Osteocyte (in vitro differentiated cells): ENCODE results near the gene LYSMD1. TPM values are rescaled to one million over a fixed set of nuclear protein-coding genes. Genes with fewer than 3 reads are reported as not detected.
"Not testable (repeated sequence)": the region's sequence is repeated elsewhere in the genome, so short reads cannot be mapped to it uniquely, and the experiment has no call there.

Source experiments
- DNase-seq: peaks from one replicate; pipeline ENCODE4 v3.0.0; 2021; ENCODE audit warnings: mixed read lengths; ENCODE audit not compliant: unreplicated experiment; ENCODE audit errors: extremely low spot score
- H3K27ac Mint-ChIP-seq: one replicate; pipeline ENCODE4 v1.8.0; 2021; ENCODE audit warnings: mild to moderate bottlenecking, mixed read lengths; ENCODE audit not compliant: unreplicated experiment
- H3K27me3 Mint-ChIP-seq: one replicate; pipeline ENCODE4 v1.8.0; 2021; ENCODE audit warnings: mixed read lengths; ENCODE audit not compliant: unreplicated experiment
- H3K36me3 Mint-ChIP-seq: one replicate; pipeline ENCODE4 v1.8.0; 2021; ENCODE audit warnings: mixed read lengths; ENCODE audit not compliant: unreplicated experiment
- H3K4me1 Mint-ChIP-seq: one replicate; pipeline ENCODE4 v1.8.0; 2021; ENCODE audit warnings: mixed read lengths; ENCODE audit not compliant: unreplicated experiment
- H3K4me3 Mint-ChIP-seq: one replicate; pipeline ENCODE4 v1.8.0; 2021; ENCODE audit warnings: mild to moderate bottlenecking, moderate library complexity, mixed read lengths; ENCODE audit not compliant: unreplicated experiment
- H3K9me3 Mint-ChIP-seq: one replicate; pipeline ENCODE4 v1.8.0; 2021; ENCODE audit warnings: mixed read lengths; ENCODE audit not compliant: unreplicated experiment
- long read RNA-seq: library from polyadenylated mRNA; unstranded; transcript quantifications from one replicate; pipeline ENCODE4 v2.0.0, GENCODE V29; 2021
- total RNA-seq: library from RNA; stranded (reverse); gene quantifications from 2 replicates; pipeline ENCODE4 v1.2.1, GENCODE V29; 2021
- TF ChIP-seq, protein P1 (sequence below): fragments of 200-600 bp; sonication (generic); IDR thresholded peaks from 2 replicates; pipeline ENCODE4 v1.5.0; 2021; ENCODE audit warnings: antibody characterized with exemption, mild to moderate bottlenecking, moderate library complexity

LYSMD1 gene, protein sequence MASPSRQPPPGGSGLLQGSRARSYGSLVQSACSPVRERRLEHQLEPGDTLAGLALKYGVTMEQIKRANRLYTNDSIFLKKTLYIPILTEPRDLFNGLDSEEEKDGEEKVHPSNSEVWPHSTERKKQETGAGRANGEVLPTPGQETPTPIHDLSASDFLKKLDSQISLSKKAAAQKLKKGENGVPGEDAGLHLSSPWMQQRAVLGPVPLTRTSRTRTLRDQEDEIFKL
- total RNA-seq: 12.6 and 13.3 TPM in 2 replicates
- long read RNA-seq: 0 reads

DNA sequence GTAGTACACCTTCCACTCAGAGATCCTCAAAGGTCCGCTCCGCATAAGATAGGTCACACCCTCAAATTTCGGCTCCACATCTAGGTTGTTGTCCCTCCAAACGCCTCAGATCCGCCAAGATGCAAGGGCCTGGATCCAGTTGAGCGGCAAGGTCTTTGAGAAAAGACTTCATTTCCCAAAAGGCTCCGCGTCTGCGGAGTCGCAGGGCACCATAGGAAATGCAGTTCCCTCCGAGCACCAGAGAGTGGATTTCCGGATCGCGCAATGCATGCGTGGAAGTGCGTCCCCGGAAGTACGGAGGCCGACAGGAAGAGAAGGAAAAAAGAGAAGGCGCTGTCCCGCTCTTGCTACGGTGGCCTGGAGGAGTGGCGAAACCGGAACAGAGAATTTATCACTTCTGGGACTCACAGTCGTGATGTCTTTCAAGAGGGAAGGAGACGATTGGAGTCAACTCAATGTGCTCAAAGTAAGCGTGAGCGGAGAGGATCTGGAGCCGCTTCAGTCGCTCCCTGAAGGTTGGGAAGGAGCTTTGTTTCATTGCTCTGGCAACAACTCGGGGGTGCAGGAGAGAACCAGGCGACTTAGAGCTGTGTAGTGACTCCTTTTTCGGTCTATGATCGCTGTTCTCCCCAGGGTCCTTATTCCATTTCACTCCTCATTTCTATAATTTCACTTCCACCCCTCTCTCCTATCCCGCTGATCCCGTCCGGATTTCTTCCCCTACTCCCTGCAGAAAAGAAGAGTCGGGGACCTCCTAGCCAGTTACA lies at the start of gene LYSMD1, which contains the start of gene SCNM1:
Gene LYSMD1 (minus strand): TSS at position 165 of the 767 bp plus-strand sequence. CDS start 644 bp downstream, outside the sequence.
Gene SCNM1 (plus strand): TSS at position 407 of the 767 bp plus-strand sequence. CDS start 9 bp downstream, at position 416.
- Mint-ChIP-seq H3K36me3 (peaks cover 17% of the 10 kb centered on the region), H3K27ac (peak within 1 kb of the TSS; percentile 97), H3K4me3 (peak within 1 kb of the TSS; percentile 98), H3K4me1 (peaks cover 31% of the 10 kb centered on the region), H3K27me3 (no peaks in the 10 kb centered on the region), H3K9me3 (no peaks in the 10 kb centered on the region)
- DNase-seq: peak; percentile 97
- TF ChIP-seq, protein P1, sequence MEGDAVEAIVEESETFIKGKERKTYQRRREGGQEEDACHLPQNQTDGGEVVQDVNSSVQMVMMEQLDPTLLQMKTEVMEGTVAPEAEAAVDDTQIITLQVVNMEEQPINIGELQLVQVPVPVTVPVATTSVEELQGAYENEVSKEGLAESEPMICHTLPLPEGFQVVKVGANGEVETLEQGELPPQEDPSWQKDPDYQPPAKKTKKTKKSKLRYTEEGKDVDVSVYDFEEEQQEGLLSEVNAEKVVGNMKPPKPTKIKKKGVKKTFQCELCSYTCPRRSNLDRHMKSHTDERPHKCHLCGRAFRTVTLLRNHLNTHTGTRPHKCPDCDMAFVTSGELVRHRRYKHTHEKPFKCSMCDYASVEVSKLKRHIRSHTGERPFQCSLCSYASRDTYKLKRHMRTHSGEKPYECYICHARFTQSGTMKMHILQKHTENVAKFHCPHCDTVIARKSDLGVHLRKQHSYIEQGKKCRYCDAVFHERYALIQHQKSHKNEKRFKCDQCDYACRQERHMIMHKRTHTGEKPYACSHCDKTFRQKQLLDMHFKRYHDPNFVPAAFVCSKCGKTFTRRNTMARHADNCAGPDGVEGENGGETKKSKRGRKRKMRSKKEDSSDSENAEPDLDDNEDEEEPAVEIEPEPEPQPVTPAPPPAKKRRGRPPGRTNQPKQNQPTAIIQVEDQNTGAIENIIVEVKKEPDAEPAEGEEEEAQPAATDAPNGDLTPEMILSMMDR: no peak

DNA sequence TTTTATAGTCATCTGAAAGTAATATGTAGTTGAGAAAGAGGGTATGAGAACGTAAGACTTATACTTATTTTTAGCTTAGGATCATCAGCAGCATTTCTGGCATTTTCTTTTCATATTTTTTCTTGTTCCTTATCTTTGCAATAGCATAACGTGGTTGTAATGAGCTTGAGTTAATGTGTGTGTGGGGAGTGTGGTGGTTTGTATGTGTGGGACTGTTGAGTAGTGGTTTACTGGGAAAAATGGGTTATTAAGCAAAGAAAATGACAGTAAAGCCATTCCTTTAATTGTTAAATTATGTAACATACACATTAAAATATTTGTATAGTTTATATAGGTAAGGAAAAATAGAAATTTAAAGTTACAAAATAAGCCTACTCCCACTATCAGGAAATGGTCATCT lies 47.9 kb upstream of the LYSMD1 start:
- Mint-ChIP-seq H3K9me3 (no peaks in the 10 kb centered on the region), H3K27me3 (no peaks in the 10 kb centered on the region), H3K4me1 (peaks cover 10% of the 10 kb centered on the region), H3K4me3 (no peak overlapping the region), H3K36me3 (peaks cover 22% of the 10 kb centered on the region), H3K27ac (peak overlapping the region; percentile 57)
- TF ChIP-seq, protein P1: no peak
- no peak for DNase-seq

DNA sequence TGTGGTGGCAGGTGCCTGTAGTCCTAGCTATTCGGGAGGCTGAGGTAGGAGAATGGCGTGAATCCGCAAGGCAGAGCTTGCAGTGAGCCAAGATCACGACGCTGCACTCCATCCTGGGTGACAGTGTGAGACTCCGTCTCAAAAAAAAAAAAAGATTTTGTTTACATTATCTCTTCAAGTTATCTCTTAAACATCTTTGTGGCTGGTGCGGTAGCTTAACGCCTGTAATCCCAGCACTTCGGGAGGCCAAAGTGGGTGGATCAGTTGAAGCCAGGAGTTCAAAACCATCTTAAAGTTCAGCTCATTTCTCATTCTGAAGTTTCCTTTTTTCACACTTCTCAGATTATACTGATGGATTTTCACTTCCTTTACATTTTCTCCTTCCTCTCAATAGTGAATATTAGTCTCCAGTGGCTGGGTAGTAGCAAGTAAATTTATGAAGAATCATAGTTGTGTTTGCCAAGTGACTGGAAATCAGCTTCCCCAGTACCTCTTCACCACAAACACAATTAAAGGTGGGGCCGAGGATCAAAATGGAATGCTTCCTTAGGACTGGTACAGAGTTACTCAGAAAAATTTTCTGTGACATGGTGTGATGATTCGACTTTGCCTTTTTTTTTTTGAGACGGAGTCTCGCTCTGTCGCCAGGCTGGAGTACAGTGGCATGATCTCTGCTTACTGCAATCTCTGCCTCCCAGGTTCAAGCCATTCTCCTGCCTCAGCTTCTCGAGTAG lies 46.4 kb upstream of the LYSMD1 start:
- Mint-ChIP-seq H3K4me3 (no peak overlapping the region), H3K27me3 (no peaks in the 10 kb centered on the region), H3K36me3 (peaks cover 23% of the 10 kb centered on the region), H3K27ac (peak overlapping the region; percentile 73), H3K4me1 (peaks cover 9% of the 10 kb centered on the region), H3K9me3 (no peaks in the 10 kb centered on the region)
- no peak for DNase-seq
- TF ChIP-seq, protein P1: no peak

DNA sequence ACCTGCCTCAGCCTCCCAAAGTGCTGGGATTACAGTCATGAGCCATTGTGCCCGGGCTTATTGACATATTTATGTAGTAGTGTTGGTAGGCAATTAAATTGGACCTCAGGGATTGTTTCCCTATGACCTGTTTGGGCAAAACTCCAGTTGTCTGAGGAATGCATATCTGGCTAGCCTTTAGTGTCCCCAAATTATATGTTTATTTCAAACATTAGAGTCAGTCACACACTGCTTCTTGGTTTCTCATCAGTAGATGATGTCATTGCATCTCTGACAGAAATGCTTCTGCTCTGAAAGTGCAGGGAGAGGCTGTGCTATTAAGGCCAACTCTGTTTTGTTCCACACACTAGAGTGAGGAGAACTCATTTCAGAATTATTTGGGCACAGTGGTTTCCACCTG lies 45.1 kb upstream of the LYSMD1 start:
- TF ChIP-seq, protein P1: no peak
- H3K36me3 Mint-ChIP-seq: peaks cover 25% of the 10 kb centered on the region
- H3K9me3 Mint-ChIP-seq: no peaks in the 10 kb centered on the region
- no peak overlapping the region for H3K4me3 Mint-ChIP-seq
- peaks cover 15% of the 10 kb centered on the region for H3K4me1 Mint-ChIP-seq
- no peak overlapping the region for H3K27ac Mint-ChIP-seq
- no peaks in the 10 kb centered on the region for H3K27me3 Mint-ChIP-seq
- no peak for DNase-seq

DNA sequence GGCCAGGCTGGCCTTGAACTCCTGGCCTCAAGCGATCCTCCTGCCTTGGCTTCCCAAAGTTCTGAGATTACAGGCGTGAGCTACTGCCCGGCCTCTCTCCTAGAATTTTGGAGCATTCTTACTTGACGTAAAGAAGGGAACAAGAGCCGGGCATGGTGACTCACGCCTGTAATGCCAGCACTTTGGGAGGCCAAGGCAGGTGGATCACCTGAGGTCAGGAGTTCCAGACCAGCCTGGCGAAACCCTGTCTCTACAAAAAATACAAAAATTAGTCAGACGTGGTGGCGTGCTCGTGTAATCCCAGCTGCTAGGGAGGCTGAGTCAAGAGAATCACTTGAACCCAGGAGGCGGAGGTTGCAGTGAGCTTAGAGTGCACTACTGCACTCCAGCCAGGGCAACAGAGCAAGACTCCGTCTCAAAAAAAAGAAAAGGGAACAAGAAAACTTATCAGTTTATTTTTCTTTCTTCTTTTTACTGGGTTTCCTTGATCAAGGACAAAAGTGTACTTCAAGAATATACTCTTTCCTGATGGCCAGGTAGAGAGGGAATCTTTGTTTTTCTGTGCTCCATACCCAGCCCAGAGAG lies 39.8 kb upstream of the LYSMD1 start:
- Mint-ChIP-seq H3K4me1 (peaks cover 20% of the 10 kb centered on the region), H3K36me3 (peaks cover 12% of the 10 kb centered on the region)
- DNase-seq, H3K9me3 Mint-ChIP-seq, H3K4me3 Mint-ChIP-seq, H3K27ac Mint-ChIP-seq, H3K27me3 Mint-ChIP-seq: not testable (repeated sequence)
